Stimulated activated CD8-positive, alpha-beta memory T cell treated with anti-CD3 and anti-CD28 coated beads, Interleukin-15, amount 100 ng/mL, for 1 hour (primary cell): Measurements from ENCODE around the gene HOMER3.
"Not testable (repeated sequence)": the region's sequence is repeated elsewhere in the genome, so short reads cannot be mapped to it uniquely, and the experiment has no call there.

Experiments
- DNase-seq: peaks from one replicate; pipeline ENCODE4 v3.0.0-alpha.2; 2020; ENCODE audit warnings: low read depth

The HOMER3 gene

GRCh38 chr19:18952364-18953003, 11.5 kb upstream of the HOMER3 start:
- not testable (repeated sequence) for DNase-seq

- no peak for DNase-seq
Measured at GRCh38 chr19:18951721-18952281, 10.8 kb upstream of the HOMER3 start.

GRCh38 chr19:18949858-18950257, 8.8 kb upstream of the HOMER3 start:
- DNase-seq: no peak

- DNase-seq: no peak
Measured at GRCh38 chr19:18948976-18949356, 7.9 kb upstream of the HOMER3 start.

GRCh38 chr19:18948075-18948975, 7.3 kb upstream of the HOMER3 start:
- no peak for DNase-seq

GRCh38 chr19:18946918-18947317, 5.9 kb upstream of the HOMER3 start:
- DNase-seq: no peak

- DNase-seq: no peak
Measured at GRCh38 chr19:18946335-18946734, 5.3 kb upstream of the HOMER3 start.

- no peak for DNase-seq
Measured at GRCh38 chr19:18945297-18945696, 4.3 kb upstream of the HOMER3 start.

GRCh38 chr19:18943465-18943864, 2.4 kb upstream of the HOMER3 start:
- no peak for DNase-seq

GRCh38 chr19:18942692-18943091, 1.7 kb upstream of the HOMER3 start:
- no peak for DNase-seq

GRCh38 chr19:18941628-18942354, 774 bp upstream of the HOMER3 start:
- DNase-seq: no peak

GRCh38 chr19:18939922-18940768, 872 bp downstream of the HOMER3 start:
- no peak for DNase-seq

GRCh38 chr19:18939163-18939562, 1.9 kb downstream of the HOMER3 start:
- no peak for DNase-seq

GRCh38 chr19:18933297-18933696, 7.7 kb downstream of the HOMER3 start:
- no peak for DNase-seq

- peak; percentile 68 for DNase-seq
Measured at GRCh38 chr19:18932216-18932841, 8.7 kb downstream of the HOMER3 start.

- DNase-seq: no peak
Measured at GRCh38 chr19:18931316-18932162, 9.5 kb downstream of the HOMER3 start.

- no peak for DNase-seq
Measured at GRCh38 chr19:18929311-18929710, 11.7 kb downstream of the HOMER3 start.

GRCh38 chr19:18928018-18928805, 12.8 kb downstream of the HOMER3 start:
- DNase-seq: no peak

- DNase-seq: no peak
Measured at GRCh38 chr19:18924684-18925213, 16.3 kb downstream of the HOMER3 start.
